ENCODE data around the gene CYP27B1. TPM values are rescaled to one million over a fixed set of nuclear protein-coding genes. Genes with fewer than 3 reads are reported as not detected.
A peak's percentile ranks its signal among the peaks of the same experiment; 100 is the strongest.

The CYP27B1 gene
- 0.13 and 0.39 TPM in 2 replicates for total RNA-seq

- DNase-seq (ENCODE audit: low read depth in 2 of 2): no peak
Measured at GRCh38 chr12:57766464-57767304, at the start of gene CYP27B1. Gene CYP27B1 (minus strand): TSS chr12:57767078. CDS start chr12:57767041, 37 bp downstream.

- DNase-seq (ENCODE audit: low read depth in 2 of 2): no peak
Measured at GRCh38 chr12:57816001-57816854, 49.4 kb upstream of the CYP27B1 start.

- no peak for DNase-seq (ENCODE audit: low read depth in 2 of 2)
Measured at GRCh38 chr12:57815177-57816000, 48.5 kb upstream of the CYP27B1 start.

- DNase-seq (ENCODE audit: low read depth in 2 of 2): no peak
Measured at GRCh38 chr12:57813971-57814772, 47.3 kb upstream of the CYP27B1 start.

- DNase-seq (ENCODE audit: low read depth in 2 of 2): no peak
Measured at GRCh38 chr12:57813111-57813970, 46.5 kb upstream of the CYP27B1 start.

- no peak for DNase-seq (ENCODE audit: low read depth in 2 of 2)
Measured at GRCh38 chr12:57811028-57811755, 44.3 kb upstream of the CYP27B1 start.

- no peak for DNase-seq (ENCODE audit: low read depth in 2 of 2)
Measured at GRCh38 chr12:57810450-57810849, 43.6 kb upstream of the CYP27B1 start.

- DNase-seq (ENCODE audit: low read depth in 2 of 2): no peak
Measured at GRCh38 chr12:57809425-57809824, 42.5 kb upstream of the CYP27B1 start.

GRCh38 chr12:57808351-57808750 lies 41.5 kb upstream of the CYP27B1 start:
- DNase-seq (ENCODE audit: low read depth in 2 of 2): no peak

GRCh38 chr12:57807285-57807684 lies 40.4 kb upstream of the CYP27B1 start:
- no peak for DNase-seq (ENCODE audit: low read depth in 2 of 2)

- DNase-seq (ENCODE audit: low read depth in 2 of 2): no peak
Measured at GRCh38 chr12:57806677-57807076, 39.8 kb upstream of the CYP27B1 start.

GRCh38 chr12:57803319-57803893 lies 36.5 kb upstream of the CYP27B1 start:
- peak; percentile 29 to 51 for DNase-seq (ENCODE audit: low read depth in 2 of 2)

- no peak for DNase-seq (ENCODE audit: low read depth in 2 of 2)
Measured at GRCh38 chr12:57802607-57803006, 35.7 kb upstream of the CYP27B1 start.

GRCh38 chr12:57800965-57801364 lies 34.1 kb upstream of the CYP27B1 start:
- DNase-seq (ENCODE audit: low read depth in 2 of 2): no peak

GRCh38 chr12:57797933-57798332 lies 31.1 kb upstream of the CYP27B1 start:
- DNase-seq (ENCODE audit: low read depth in 2 of 2): no peak

- DNase-seq (ENCODE audit: low read depth in 2 of 2): no peak
Measured at GRCh38 chr12:57796996-57797395, 30.1 kb upstream of the CYP27B1 start.

GRCh38 chr12:57795354-57795753 lies 28.5 kb upstream of the CYP27B1 start:
- no peak for DNase-seq (ENCODE audit: low read depth in 2 of 2)

- peak in 1 of 2 donors; percentile 25 for DNase-seq (ENCODE audit: low read depth in 2 of 2)
Measured at GRCh38 chr12:57793920-57794319, 27.0 kb upstream of the CYP27B1 start.

GRCh38 chr12:57783861-57784260 lies 17.0 kb upstream of the CYP27B1 start:
- DNase-seq (ENCODE audit: low read depth in 2 of 2): no peak
